GM23248 (cell line): ENCODE results near the gene BYSL. TPM values are rescaled to one million over a fixed set of nuclear protein-coding genes. Genes with fewer than 3 reads are reported as not detected.

Experiments
- DNase-seq: peaks from one replicate; pipeline ENCODE4 v3.0.0-alpha.2; 2015
- H2AFZ ChIP-seq: fragments of 200-600 bp; sonication (generic); 2 replicates; pipeline ENCODE4 v1.6.1; 2016; ENCODE audit warnings: antibody characterized with exemption
- H3F3A ChIP-seq: fragments of 200-600 bp; sonication (generic); 2 replicates; pipeline ENCODE4 v1.6.1; 2016; ENCODE audit warnings: mild to moderate bottlenecking, antibody characterized with exemption, mixed run types; ENCODE audit not compliant: insufficient read depth
- H3K27ac ChIP-seq: fragments of 200-600 bp; sonication (generic); 2 replicates; pipeline ENCODE4 v1.5.1; 2016; ENCODE audit warnings: mild to moderate bottlenecking
- H3K27me3 ChIP-seq: fragments of 200-600 bp; sonication (generic); replicated peaks from 2 replicates; pipeline ENCODE4 v1.6.1; 2016; ENCODE audit warnings: mild to moderate bottlenecking; ENCODE audit not compliant: insufficient read depth
- H3K36me3 ChIP-seq: fragments of 200-600 bp; sonication (generic); 2 replicates; pipeline ENCODE4 v1.6.1; 2016; ENCODE audit warnings: low read depth, mild to moderate bottlenecking
- H3K4me1 ChIP-seq: fragments of 200-600 bp; sonication (generic); 2 replicates; pipeline ENCODE4 v1.6.1; 2016; ENCODE audit warnings: mild to moderate bottlenecking; ENCODE audit not compliant: insufficient read depth
- H3K4me2 ChIP-seq: fragments of 200-600 bp; sonication (generic); one replicate; pipeline ENCODE4 v1.6.1; 2016; ENCODE audit warnings: mild to moderate bottlenecking; ENCODE audit not compliant: unreplicated experiment
- H3K4me3 ChIP-seq: fragments of 200-600 bp; sonication (generic); 2 replicates; pipeline ENCODE4 v1.5.1; 2016; ENCODE audit warnings: mild to moderate bottlenecking
- H3K79me2 ChIP-seq: fragments of 200-600 bp; sonication (generic); 2 replicates; pipeline ENCODE4 v1.6.1; 2016; ENCODE audit warnings: mild to moderate bottlenecking; ENCODE audit not compliant: insufficient read depth
- H3K9ac ChIP-seq: fragments of 200-600 bp; sonication (generic); 2 replicates; pipeline ENCODE4 v1.6.1; 2016; ENCODE audit warnings: mild to moderate bottlenecking
- H3K9me2 ChIP-seq: fragments of 200-600 bp; sonication (generic); 2 replicates; pipeline ENCODE4 v1.6.1; 2016; ENCODE audit warnings: mixed run types, mild to moderate bottlenecking, moderate library complexity; ENCODE audit not compliant: insufficient read depth
- H3K9me3 ChIP-seq: fragments of 200-600 bp; sonication (generic); one replicate; pipeline ENCODE4 v1.6.1; 2017; ENCODE audit warnings: low read depth
- H4K20me1 ChIP-seq: fragments of 200-600 bp; sonication (generic); 2 replicates; pipeline ENCODE4 v1.6.0; 2016; ENCODE audit not compliant: insufficient read depth
- EZH2 ChIP-seq: fragments of 200-600 bp; sonication (generic); IDR thresholded peaks from 2 replicates; pipeline ENCODE4 v1.6.1; 2018; ENCODE audit warnings: antibody characterized with exemption, mild to moderate bottlenecking; ENCODE audit not compliant: insufficient read depth, poor library complexity, severe bottlenecking
- EZH2phosphoT487 ChIP-seq: fragments of 200-600 bp; sonication (generic); IDR thresholded peaks from 2 replicates; pipeline ENCODE4 v1.6.1; 2018; ENCODE audit warnings: antibody characterized with exemption, moderate library complexity, mild to moderate bottlenecking, low read depth; ENCODE audit not compliant: insufficient read depth
- WGBS, 2 experiments: methylation state at CpG; one replicate each; pipeline ENCODE4 v1.1.6; 2015 to 2017; ENCODE audit warnings: low lambda C conversion rate in 2 of 2, low coverage in 1 of 2; ENCODE audit errors: missing lambda C conversion rate in 2 of 2; 5-methylcytosine and 5-hydroxymethylcytosine counted together
- in situ Hi-C: fragments of 300-500 bp; cut with MboI; formaldehyde crosslinking; loops from 2 replicates; pipeline ENCODE4 v1.15.0; 2020
- polyA plus RNA-seq: library from polyadenylated mRNA; unstranded; fragments of >200 nt; fragmentation: Nextera tagmentation; extraction: Ambion mirVana; gene quantifications from 2 replicates; pipeline ENCODE4 v1.2.1, GENCODE V29; 2016
- total RNA-seq: library from RNA; depleted of rRNA; stranded (reverse); fragments of >200 nt; shearing (Covaris generic); gene quantifications from 2 replicates; pipeline ENCODE4 v1.2.3, GENCODE V29; 2014

BYSL gene
- total and polyA plus RNA-seq, 2 experiments from 2014 or later = 11.0 to 28.0 TPM

DNA sequence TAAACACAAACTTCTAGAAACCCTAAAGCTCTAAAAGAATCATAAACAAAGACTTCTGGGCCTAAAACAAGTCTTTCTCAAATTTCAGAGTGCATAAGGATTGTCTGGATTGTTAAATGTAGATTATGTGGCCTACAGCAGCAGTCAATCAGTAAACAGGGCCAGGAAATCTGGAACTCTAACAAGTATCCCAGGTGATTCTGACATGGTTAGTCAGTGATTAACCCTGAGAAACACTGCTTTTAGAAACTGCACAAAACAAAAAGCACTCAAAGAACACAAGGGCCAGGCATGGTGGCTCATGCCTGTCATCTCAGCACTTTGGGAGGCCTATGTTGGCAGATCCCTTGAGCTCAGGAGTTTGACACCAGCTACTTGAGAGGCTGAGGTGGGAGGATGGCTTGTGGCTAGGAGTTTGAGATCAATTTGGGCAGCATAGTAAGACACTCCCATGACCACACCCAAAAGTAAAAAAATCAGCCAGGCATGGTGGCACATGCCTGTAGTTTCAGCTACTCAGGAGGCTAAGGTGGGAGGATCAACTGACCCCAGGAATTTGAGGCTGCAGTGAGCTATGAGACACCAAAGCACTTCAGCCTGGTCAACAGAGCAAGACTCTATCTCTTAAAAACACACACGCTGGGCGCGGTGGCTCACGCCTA, 6.3 kb upstream of the BYSL start:
- H2AFZ ChIP-seq = no peak overlapping the region
- 98 to 100% methylated on average over 4 of the region's 4 CpGs for WGBS, 2 experiments
- H3K9me3 ChIP-seq = no peaks in the 10 kb centered on the region
- no peaks in the 10 kb centered on the region for H4K20me1 ChIP-seq
- no peak for TF ChIP-seq EZH2phosphoT487
- TF ChIP-seq EZH2 = no peak
- DNase-seq = no peak
- H3K27ac ChIP-seq = no peak overlapping the region
- H3K9me2 ChIP-seq = no peaks in the 10 kb centered on the region
- no peaks in the 10 kb centered on the region for H3K27me3 ChIP-seq
- in situ Hi-C loops = no loop called here
- peaks cover 12% of the 10 kb centered on the region; the same call in 1 of the 2 replicates for H3K36me3 ChIP-seq
- H3F3A ChIP-seq = peaks cover 8% of the 10 kb centered on the region
- H3K4me2 ChIP-seq = no peak overlapping the region
- no peak overlapping the region for H3K4me3 ChIP-seq
- H3K4me1 ChIP-seq = peaks cover 25% of the 10 kb centered on the region
- H3K9ac ChIP-seq = no peak overlapping the region
- H3K79me2 ChIP-seq = peaks cover 77% of the 10 kb centered on the region

- Histone ChIP-seq H2AFZ (peak overlapping the region; percentile 11; the same call in 1 of the 2 replicates), H3K9me3 (no peaks in the 10 kb centered on the region), H3K4me1 (peaks cover 31% of the 10 kb centered on the region), H3K4me3 (peak overlapping the region; percentile 25), H3K79me2 (peaks cover 77% of the 10 kb centered on the region), H3K4me2 (peak overlapping the region; percentile 71), H4K20me1 (no peaks in the 10 kb centered on the region), H3F3A (peaks cover 8% of the 10 kb centered on the region), H3K9me2 (no peaks in the 10 kb centered on the region), H3K27ac (peak overlapping the region; percentile 81), H3K9ac (peak overlapping the region; percentile 59), H3K36me3 (peaks cover 12% of the 10 kb centered on the region; the same call in 1 of the 2 replicates), H3K27me3 (no peaks in the 10 kb centered on the region)
- in situ Hi-C loops = no loop called here
- TF ChIP-seq EZH2phosphoT487 (no peak), EZH2 (no peak)
- peak; percentile 95 for DNase-seq
- WGBS, 2 experiments = 2 to 5% methylated on average over 4 of the region's 4 CpGs
Measured at GRCh38 chr6:41917528-41917927, 3.8 kb upstream of the BYSL start.

GRCh38 chr6:41921712-41921998, 356 bp downstream of the BYSL start:
- Histone ChIP-seq H3K4me3 (peak overlapping the region; percentile 99), H3K9me2 (no peaks in the 10 kb centered on the region), H4K20me1 (no peaks in the 10 kb centered on the region), H3K79me2 (peaks cover 79% of the 10 kb centered on the region), H3K4me2 (peak overlapping the region; percentile 88), H2AFZ (peak overlapping the region; percentile 93), H3K36me3 (no peaks in the 10 kb centered on the region), H3K27ac (peak overlapping the region; percentile 98), H3F3A (peaks cover 8% of the 10 kb centered on the region), H3K9me3 (no peaks in the 10 kb centered on the region), H3K4me1 (peaks cover 41% of the 10 kb centered on the region), H3K9ac (peak overlapping the region; percentile 95), H3K27me3 (no peaks in the 10 kb centered on the region)
- in situ Hi-C loops = no loop called here
- DNase-seq = peak; percentile 61
- WGBS, 2 experiments = 0 to 1% methylated on average over 8 to 20 of the region's 20 CpGs
- no peak for TF ChIP-seq EZH2
- no peak for TF ChIP-seq EZH2phosphoT487

GRCh38 chr6:41922154-41922553, 855 bp downstream of the BYSL start:
- Histone ChIP-seq H3K9me2 (no peaks in the 10 kb centered on the region), H4K20me1 (no peaks in the 10 kb centered on the region), H3K27me3 (no peaks in the 10 kb centered on the region), H3K9me3 (no peaks in the 10 kb centered on the region), H3K27ac (peak overlapping the region; percentile 98), H2AFZ (peak overlapping the region; percentile 93), H3K9ac (peak overlapping the region; percentile 95), H3K4me3 (peak overlapping the region; percentile 99), H3F3A (peaks cover 8% of the 10 kb centered on the region), H3K36me3 (0 out of 2 replicates have a peak, but pooled peaks cover 2% of the 10 kb centered on the region), H3K4me1 (peaks cover 37% of the 10 kb centered on the region), H3K4me2 (peak overlapping the region; percentile 88), H3K79me2 (peaks cover 79% of the 10 kb centered on the region)
- TF ChIP-seq EZH2phosphoT487 (no peak), EZH2 (no peak)
- 8 to 9% methylated on average over 7 of the region's 7 CpGs for WGBS, 2 experiments
- DNase-seq = peak; percentile 43
- in situ Hi-C loops = no loop called here
